ENCODE results near the gene WFDC13. TPM values are rescaled to one million over a fixed set of nuclear protein-coding genes. Genes with fewer than 3 reads are reported as not detected.

Gene WFDC13
- total RNA-seq, 1 experiment from 2014 or later: not detected

DNA sequence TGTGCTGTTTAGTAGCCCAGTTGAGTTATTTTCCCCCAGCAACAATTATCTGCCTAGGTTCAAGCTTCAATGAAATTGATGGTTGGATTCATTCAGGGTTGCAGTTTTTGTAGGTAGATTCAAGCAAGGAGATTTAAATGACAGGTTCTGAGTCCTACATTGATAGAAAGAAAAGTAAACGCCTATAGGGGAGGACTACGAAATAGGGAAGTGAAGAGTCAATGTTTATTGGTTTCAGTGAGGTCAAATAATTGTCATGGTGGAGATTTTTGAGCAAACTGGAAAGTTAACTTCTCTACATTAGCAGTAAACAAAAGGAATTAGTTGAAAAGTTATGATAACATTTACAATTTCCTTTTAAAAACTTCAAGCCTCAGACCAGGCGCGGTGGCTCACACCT is 734 bp upstream of the WFDC13 start:
- Histone ChIP-seq H2BK120ac (ENCODE audit: low read depth, low read length, poor library complexity, severe bottlenecking) (no peak overlapping the region), H3K9me3 (ENCODE audit: control insufficient read depth, low read depth, low read length) (no peaks in the 10 kb centered on the region), H2AFZ (ENCODE audit: low read length) (no peak overlapping the region), H3K27me3 (ENCODE audit: insufficient read depth, low read length) (no peaks in the 10 kb centered on the region), H2BK5ac (ENCODE audit: insufficient read length, low read length) (no peak overlapping the region), H3K4me2 (ENCODE audit: insufficient read depth, insufficient read length, low read length) (no peak overlapping the region), H3K56ac (ENCODE audit: insufficient read length, low read depth, low read length) (no peak overlapping the region), H4K20me1 (ENCODE audit: control insufficient read depth, insufficient read depth, insufficient read length) (no peaks in the 10 kb centered on the region), H2BK20ac (ENCODE audit: low read depth, low read length, poor library complexity, severe bottlenecking) (no peak overlapping the region), H3K23ac (ENCODE audit: insufficient read length, low read depth, low read length) (no peak overlapping the region), H3K4ac (ENCODE audit: low read depth, low read length) (no peak overlapping the region), H3K27ac (ENCODE audit: insufficient read length, low read depth, low read length) (no peak overlapping the region), H2AK5ac (ENCODE audit: insufficient read length, low read length) (no peak overlapping the region), H3T11ph (ENCODE audit: low read length) (no peak overlapping the region), H3K23me2 (ENCODE audit: insufficient read length, low read depth, low read length, poor library complexity, severe bottlenecking) (no peaks in the 10 kb centered on the region), H3K9ac (ENCODE audit: extremely low read depth, insufficient read length, low read length) (no peak overlapping the region), H3K79me1 (ENCODE audit: insufficient read depth, low read depth, low read length, poor library complexity, severe bottlenecking) (no peaks in the 10 kb centered on the region), H3K18ac (ENCODE audit: insufficient read length, low read depth, low read length) (no peak overlapping the region), H3K79me2 (ENCODE audit: insufficient read depth, low read length) (no peaks in the 10 kb centered on the region), H4K8ac (replicated peaks; ENCODE audit: insufficient read length, low read depth, low read length) (no peak overlapping the region), H3K14ac (ENCODE audit: insufficient read depth, low read length) (no peak overlapping the region), H4K91ac (ENCODE audit: insufficient read length, low read depth, low read length) (no peak overlapping the region), H4K5ac (ENCODE audit: insufficient read length, low read depth, low read length) (no peak overlapping the region), H3K4me1 (ENCODE audit: insufficient read depth, low read length) (no peaks in the 10 kb centered on the region), H2BK15ac (ENCODE audit: low read depth, low read length) (no peak overlapping the region), H2BK12ac (ENCODE audit: insufficient read length, low read depth, low read length) (no peak overlapping the region)
- TF ChIP-seq, protein P1, sequence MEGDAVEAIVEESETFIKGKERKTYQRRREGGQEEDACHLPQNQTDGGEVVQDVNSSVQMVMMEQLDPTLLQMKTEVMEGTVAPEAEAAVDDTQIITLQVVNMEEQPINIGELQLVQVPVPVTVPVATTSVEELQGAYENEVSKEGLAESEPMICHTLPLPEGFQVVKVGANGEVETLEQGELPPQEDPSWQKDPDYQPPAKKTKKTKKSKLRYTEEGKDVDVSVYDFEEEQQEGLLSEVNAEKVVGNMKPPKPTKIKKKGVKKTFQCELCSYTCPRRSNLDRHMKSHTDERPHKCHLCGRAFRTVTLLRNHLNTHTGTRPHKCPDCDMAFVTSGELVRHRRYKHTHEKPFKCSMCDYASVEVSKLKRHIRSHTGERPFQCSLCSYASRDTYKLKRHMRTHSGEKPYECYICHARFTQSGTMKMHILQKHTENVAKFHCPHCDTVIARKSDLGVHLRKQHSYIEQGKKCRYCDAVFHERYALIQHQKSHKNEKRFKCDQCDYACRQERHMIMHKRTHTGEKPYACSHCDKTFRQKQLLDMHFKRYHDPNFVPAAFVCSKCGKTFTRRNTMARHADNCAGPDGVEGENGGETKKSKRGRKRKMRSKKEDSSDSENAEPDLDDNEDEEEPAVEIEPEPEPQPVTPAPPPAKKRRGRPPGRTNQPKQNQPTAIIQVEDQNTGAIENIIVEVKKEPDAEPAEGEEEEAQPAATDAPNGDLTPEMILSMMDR (conservative IDR thresholded peaks at IDR 0.05): no peak
- Mint-ChIP-seq H3K4me3 (no peak overlapping the region), H3K4me1 (no peaks in the 10 kb centered on the region), H3K36me3 (ENCODE audit: insufficient read depth in 1 of 3, low read depth in 3 of 3) (peaks cover 0 to 2% (median 0%) of the 10 kb centered on the region in 3 experiments; a peak in 2 of 7 replicates), H3K27me3 (ENCODE audit: low read depth) (no peaks in the 10 kb centered on the region), H3K9me3 (no peaks in the 10 kb centered on the region; a peak in 1 of 5 replicates), H3K27ac (no peak overlapping the region)
- no CpG with 5 or more reads among the region's 4 CpGs for whole genome bisulfite sequencing (ENCODE audit: extremely low coverage, insufficient read length, low lambda C conversion rate)
- DNase-seq: no peak

Measured in H9 (cell line).